ENCODE results near the gene FTCDNL1. TPM values are rescaled to one million over a fixed set of nuclear protein-coding genes. Genes with fewer than 3 reads are reported as not detected.

Gene FTCDNL1
- total RNA-seq, result 1 to 10 TPM; 1.4 to 2.4 TPM

DNA sequence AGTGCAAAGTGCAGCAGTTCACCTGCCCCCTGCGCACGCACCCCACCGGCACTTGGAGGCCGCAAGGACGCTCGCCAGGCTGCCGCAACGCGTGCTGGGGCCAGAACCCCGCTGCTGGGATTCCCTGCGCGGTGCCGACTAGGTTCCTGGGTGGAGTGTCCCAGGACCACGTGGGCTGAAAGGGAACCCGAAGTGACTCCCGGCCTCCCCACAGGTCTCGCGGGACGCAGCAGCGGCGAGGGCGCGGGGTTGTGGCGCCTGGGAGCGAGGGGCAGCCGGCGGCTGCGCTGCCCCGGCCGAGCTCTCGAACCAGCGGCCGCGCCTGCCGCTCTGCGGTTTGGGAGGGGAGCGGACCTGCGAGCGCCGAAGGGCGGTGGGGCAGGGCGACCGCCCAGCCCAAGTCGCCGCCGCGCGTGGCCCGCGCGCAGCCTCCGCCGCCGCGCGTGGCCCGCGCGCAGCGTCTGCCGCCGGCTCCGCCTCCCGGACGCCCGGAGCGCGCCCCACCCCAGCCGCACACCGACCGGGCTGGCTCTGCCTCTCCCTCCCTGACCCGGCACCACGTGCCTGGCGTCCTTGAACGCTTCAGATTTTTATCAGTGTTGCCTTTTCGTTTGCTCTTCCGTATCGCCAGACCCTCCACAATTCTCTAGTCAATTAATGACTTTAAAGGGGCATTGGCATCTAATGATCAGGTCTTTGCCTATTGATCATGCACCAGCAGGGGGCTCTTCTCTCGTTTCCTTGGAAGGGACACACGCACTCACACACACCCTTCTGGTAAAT, at the start of gene FTCDNL1:
Gene FTCDNL1, minus strand, starts transcription at position 475 of the 783 bp plus-strand sequence. CDS start 2,230 bp downstream, outside the sequence.

Other genes starting within 250 kb of the FTCDNL1 start
- gene C2orf69, start 60.1 kb upstream of the FTCDNL1 start, total RNA-seq, result 10 to 100 TPM; 14.7 to 15.6 TPM
- gene TYW5, start 104.3 kb upstream of the FTCDNL1 start, total RNA-seq, result 1 to 10 TPM; 7.6 to 8.1 TPM
- 10 to 100 TPM; 12.6 to 16.7 TPM for gene MAIP1, start 104.4 kb upstream of the FTCDNL1 start, total RNA-seq

Measured in activated naive CD4-positive, alpha-beta T cell treated with anti-CD3 and anti-CD28 coated beads, Interleukin-2, amount 10 ng/mL, durations not matched to agents 5 hours and 36 hours (primary cell).